Measurements from ENCODE around the gene ZNF689.
"Not testable (repeated sequence)": the region's sequence is repeated elsewhere in the genome, so short reads cannot be mapped to it uniquely, and the experiment has no call there.

ZNF689 gene

DNA sequence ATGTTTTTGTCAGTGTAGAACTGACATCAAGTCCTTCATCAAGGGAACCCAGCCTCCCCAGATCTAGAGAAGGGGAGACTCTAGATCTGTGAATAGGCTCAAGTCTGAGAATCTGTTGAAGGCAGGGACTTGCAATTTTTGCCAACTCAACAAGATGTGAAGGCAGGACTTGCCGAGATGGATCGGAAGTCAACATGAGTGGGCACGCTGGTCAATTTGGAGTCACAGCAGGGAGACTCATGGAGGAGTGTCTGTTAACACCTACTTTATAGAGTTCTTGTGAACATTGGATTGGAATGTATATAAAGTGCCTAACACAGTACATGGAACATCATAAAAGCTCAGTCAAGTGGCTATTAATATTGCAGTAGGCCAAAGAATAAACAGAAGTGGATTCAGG lies 10.0 kb downstream of the ZNF689 start:
- no peak for DNase-seq (ENCODE audit: low spot score)

- DNase-seq (ENCODE audit: low spot score), result no peak
Observed at GRCh38 chr16:30592871-30593270, 17.3 kb downstream of the ZNF689 start.

DNA sequence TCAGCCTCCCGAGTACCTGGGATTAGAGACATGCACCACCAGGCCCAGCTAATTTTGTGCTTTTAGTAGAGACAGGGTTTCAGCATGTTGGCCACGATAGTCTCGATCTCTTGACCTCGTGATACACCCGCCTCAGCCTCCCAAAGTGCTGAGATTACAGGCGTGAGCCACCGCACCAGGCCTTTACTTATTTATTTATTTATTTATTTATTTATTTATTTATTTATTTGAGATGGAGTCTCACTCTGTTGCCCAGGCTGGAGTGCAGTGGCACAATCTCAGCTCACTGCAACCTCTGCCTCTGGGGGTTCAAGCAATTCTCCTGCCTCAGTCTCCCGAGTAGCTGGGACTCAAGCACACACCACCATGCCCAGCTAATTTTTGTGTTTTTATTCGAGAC lies 19.3 kb downstream of the ZNF689 start:
- DNase-seq (ENCODE audit: low spot score), result not testable (repeated sequence)

DNA sequence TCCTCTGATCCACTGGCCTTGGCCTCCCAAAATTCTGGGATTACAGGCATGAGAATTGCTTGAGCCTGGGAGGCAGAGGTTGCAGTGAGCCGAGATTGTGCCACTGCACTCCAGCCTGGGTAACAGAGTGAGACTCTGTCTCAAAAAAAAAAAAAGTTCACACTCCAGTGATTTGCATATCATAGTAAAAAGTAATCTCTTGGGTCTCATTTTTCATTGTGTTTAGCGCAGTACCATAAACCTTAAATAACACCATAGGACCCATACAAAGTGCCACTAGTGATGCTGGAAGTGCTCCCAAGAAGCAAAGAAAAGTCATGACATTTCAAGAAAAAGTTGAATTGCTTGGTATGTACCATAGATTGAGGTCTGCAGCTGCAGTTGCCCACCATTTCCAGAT lies 20.6 kb downstream of the ZNF689 start:
- DNase-seq (ENCODE audit: low spot score), result not testable (repeated sequence)

GRCh38 chr16:30588651-30589050 lies 21.5 kb downstream of the ZNF689 start:
- DNase-seq (ENCODE audit: low spot score), result no peak

DNA sequence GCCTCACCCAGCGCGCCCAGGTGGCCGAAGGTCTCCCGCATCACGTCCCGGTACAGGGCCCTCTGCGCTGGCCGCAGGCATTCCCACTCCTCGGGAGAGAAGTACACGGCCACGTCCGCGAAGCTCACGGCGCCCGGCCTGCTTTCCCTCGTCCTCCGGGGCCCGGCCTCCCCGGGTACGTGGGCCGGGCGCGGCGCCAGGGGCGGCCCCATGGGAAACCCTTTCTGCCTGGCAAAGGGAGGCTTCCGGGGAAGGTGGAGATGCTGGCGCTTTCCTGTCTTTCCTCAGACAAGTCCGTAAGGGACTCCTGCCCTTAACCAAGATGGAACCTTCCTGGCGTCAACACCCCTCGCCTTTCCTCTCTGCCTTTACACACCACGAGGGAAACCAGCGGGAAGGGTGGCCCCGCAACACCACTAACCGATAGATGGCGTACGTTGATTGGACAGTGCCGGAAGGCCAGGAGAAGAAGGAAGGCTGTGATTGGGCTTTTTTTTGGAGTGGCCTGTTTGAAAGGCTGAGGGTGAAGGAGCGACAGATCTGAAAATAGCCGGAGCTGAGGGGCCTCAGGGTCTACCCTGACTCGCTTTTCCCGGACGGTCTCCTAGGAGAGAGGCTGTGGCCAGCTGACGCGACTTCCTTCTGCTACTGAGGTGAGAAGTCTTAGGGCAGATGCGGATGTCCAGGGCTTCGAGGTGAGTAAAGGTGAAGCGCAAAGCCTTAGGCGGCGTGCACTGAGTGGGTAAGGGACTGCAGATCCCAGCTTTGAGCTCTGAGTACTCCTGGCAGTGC lies 24.6 kb downstream of the ZNF689 start, which contains the start of gene ZNF785:
TSS of gene ZNF785 (minus strand) at position 298 of the 792 bp plus-strand sequence. CDS start at position 212, 86 bp downstream.
- peak; percentile 99 for DNase-seq (ENCODE audit: low spot score)

- DNase-seq (ENCODE audit: low spot score), result peak; percentile 28
Observed at GRCh38 chr16:30585022-30585399, 25.2 kb downstream of the ZNF689 start.

DNA sequence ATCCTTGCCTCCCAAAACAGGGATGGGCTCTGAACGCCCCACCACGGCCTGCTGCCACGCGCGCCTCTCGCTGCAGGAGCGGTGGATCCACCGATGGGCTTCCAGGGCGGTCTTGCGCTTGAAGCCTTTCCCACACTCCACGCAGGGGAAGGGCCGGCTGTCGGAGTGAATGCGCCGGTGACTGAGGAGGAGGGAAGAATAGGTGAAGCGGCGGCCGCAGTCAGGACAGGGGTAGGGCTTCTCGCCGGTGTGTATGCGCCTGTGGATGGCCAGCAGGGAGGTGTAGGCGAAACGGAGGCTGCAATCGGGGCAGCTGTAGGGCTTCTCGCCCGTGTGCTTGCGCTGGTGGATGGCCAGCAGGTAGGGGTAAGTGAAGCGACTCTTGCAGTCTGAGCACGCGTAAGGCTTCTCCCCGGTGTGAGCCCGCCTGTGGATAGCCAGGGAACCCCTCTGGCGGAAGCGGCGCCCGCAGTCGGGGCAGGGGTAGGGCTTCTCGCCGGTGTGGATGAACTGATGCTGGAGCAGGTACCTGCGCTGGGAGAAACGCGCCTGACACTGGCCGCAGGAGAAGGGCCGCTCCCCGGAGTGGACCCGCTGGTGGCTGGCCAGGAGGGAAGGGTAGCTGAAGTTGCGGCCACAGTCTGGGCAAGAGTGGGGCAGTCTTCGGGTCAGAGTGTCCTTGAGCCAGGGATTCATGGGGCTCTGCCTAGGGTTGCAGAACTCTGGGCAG lies 27.4 kb downstream of the ZNF689 start:
- no peak for DNase-seq (ENCODE audit: low spot score)

GRCh38 chr16:30581457-30581856 lies 28.7 kb downstream of the ZNF689 start:
- DNase-seq (ENCODE audit: low spot score), result no peak

DNA sequence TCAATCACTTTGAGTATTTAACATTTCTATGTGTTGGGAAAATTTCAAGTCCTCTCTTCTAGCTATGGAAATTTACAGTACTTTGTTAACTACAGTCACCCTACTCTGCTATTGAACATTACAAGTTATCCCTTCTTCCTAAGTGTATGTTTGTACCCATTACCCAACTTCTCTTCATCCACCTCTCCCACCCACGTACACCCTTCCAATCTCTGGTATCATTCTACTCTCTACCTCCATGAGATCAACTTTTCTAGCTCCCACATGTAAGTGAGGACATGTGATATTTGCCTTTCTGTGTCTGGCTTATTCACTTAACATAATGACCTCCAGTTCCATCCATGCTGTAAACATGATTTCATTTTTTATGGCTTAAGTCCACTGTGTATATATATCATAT lies 35.5 kb downstream of the ZNF689 start:
- no peak for DNase-seq (ENCODE audit: low spot score)

GRCh38 chr16:30571445-30572322 lies 38.5 kb downstream of the ZNF689 start, which contains the start of gene ZNF688:
ZNF688 (minus strand) TSS chr16:30571714; CDS start chr16:30571629, 85 bp downstream.
- peak; percentile 97 for DNase-seq (ENCODE audit: low spot score)

- DNase-seq (ENCODE audit: low spot score), result peak; percentile 28
Observed at GRCh38 chr16:30570636-30571444, 39.3 kb downstream of the ZNF689 start.

- no peak for DNase-seq (ENCODE audit: low spot score)
Observed at GRCh38 chr16:30569746-30570635, 40.2 kb downstream of the ZNF689 start.

GRCh38 chr16:30569281-30569680 lies 40.9 kb downstream of the ZNF689 start:
- DNase-seq (ENCODE audit: low spot score), result no peak

GRCh38 chr16:30567991-30568638 lies 42.1 kb downstream of the ZNF689 start:
- no peak for DNase-seq (ENCODE audit: low spot score)

DNA sequence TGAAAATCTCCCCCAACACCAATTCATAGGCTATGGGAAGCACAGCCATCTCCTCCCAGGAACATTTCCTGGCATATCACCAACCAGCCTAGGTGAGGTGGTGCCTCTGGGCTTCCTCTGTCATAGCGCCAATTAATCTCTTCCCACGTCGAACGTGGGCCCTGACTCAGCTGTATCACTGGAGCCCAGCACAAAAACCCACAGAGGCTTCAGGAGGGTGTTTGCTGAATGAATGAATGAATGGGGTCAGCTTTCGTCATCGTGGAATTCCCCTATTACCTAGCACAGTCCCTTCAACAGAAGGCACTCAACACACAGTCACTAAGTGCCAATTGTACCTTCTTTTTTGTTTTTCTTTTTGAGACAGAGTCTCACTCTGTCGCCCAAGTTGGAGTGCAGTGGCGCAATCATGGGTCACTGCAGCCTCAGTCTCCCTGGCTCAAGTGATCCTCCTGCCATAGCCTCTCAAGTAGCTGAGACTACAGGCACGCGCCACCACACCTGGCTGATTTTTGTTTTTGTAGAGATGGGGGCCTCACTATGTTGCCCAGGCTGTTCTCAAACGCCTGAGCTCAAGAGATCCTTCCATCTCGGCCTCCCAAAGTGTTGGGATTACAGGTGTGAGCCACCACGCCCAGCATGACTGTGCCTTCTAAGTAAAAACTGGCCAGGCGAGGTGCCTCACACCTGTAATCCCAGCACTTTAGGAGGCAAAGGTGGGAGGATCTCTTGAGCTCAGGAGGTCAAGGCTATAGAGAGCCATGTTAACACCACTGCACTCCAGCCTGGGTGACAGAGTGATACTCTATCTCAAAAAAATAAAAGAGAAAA lies 42.8 kb downstream of the ZNF689 start:
- no peak for DNase-seq (ENCODE audit: low spot score)

- DNase-seq (ENCODE audit: low spot score), result no peak
Observed at GRCh38 chr16:30566531-30566930, 43.7 kb downstream of the ZNF689 start.

DNA sequence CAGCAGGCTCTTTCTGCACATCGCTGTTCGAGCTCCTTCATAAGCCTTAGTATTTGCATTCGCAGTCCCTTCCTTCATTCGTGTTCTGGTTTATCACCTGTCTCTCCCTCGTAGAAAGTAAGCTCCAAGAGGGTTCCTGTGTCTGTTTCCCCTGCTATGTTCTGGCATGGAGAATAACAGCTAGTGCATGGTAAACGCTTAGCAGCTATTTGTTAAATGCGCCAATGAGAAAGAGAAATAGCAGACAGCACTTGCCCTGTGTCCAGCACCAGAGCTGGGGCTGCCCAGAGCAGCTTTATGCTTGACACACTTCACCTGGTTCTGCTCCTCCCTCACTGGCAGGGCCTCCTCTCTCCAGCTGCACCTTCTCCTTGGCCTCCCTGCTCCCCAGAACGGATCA lies 44.2 kb downstream of the ZNF689 start:
- no peak for DNase-seq (ENCODE audit: low spot score)

- peak; percentile 22 for DNase-seq (ENCODE audit: low spot score)
Observed at GRCh38 chr16:30565526-30565925, 44.7 kb downstream of the ZNF689 start.

Data from Ammon's horn (tissue), 1 donor.